GM12878 (cell line): ENCODE measurements around the gene ORM2. TPM values are rescaled to one million over a fixed set of nuclear protein-coding genes. Genes with fewer than 3 reads are reported as not detected.

ENCODE experiments used
- ATAC-seq: fragments of 200-7000 bp; cut with Tn5 transposase; 3 replicates; pipeline ENCODE4 v1.9.1; 2020; ENCODE audit warnings: mild to moderate bottlenecking, moderate library complexity
- BruUV-seq: library from RNA; stranded (reverse); fragments of 400-500 nt; replicated peaks from 2 replicates; lab custom pipeline; 2021; lab: Mats Ljungman, UMichigan
- CTCF ChIA-PET: fragments of 300-600 bp; sonication (Branson Sonifier 250); formaldehyde crosslinking; extraction: SDS; loops from one replicate; lab custom pipeline; 2021; ENCODE audit warnings: inconsistent platforms; lab: Yijun Ruan, JAX
- POLR2A ChIA-PET: fragments of 350-600 bp; formaldehyde crosslinking; extraction: SDS; loops from one replicate; lab custom pipeline; 2021; ENCODE audit warnings: inconsistent platforms; lab: Charles Lee
- RAD21 ChIA-PET: fragments of 300-600 bp; sonication (Branson Sonifier 250); formaldehyde crosslinking; loops from one replicate; lab custom pipeline; 2023; ENCODE audit warnings: antibody characterized with exemption; ENCODE audit not compliant: unreplicated experiment; lab: Charles Lee
- SMC1A ChIA-PET: fragments of 300-600 bp; sonication (Branson Sonifier 250); formaldehyde crosslinking; loops from one replicate; lab custom pipeline; 2023; ENCODE audit not compliant: unreplicated experiment, uncharacterized antibody; lab: Charles Lee
- DNase-seq: peaks from one replicate; pipeline ENCODE4 v3.0.0-alpha.2; 2011; ENCODE audit warnings: low read depth, low spot score
- FAIRE-seq: peaks from 3 replicates; lab custom pipeline; 2011; peaks lifted over from hg19 to GRCh38; lab: Jason Lieb, UNC
- H2AFZ ChIP-seq: 2 replicates; pipeline ENCODE4 v1.6.0; 2011; ENCODE audit warnings: low read depth, low read length, control low read depth; ENCODE audit not compliant: control insufficient read depth
- H3K27ac ChIP-seq: 2 replicates; pipeline ENCODE4 v1.5.1; 2011; ENCODE audit warnings: control low read depth; ENCODE audit not compliant: control insufficient read depth, insufficient read depth
- H3K27me3 ChIP-seq, 2 experiments: replicated peaks in 1 of 2; 2 replicates each; pipeline versions ENCODE4 v1.6.0 to v1.6.1; 2011; ENCODE audit warnings: low read length in 1 of 2; ENCODE audit not compliant: control insufficient read depth in 2 of 2, insufficient read depth in 2 of 2
- H3K36me3 ChIP-seq, 2 experiments: 2 replicates each; pipeline ENCODE4 v1.5.1; 2011; ENCODE audit warnings: low read length in 1 of 2; ENCODE audit not compliant: control insufficient read depth in 2 of 2, insufficient read depth in 2 of 2
- H3K4me1 ChIP-seq: 2 replicates; pipeline ENCODE4 v1.6.1; 2011; ENCODE audit warnings: mild to moderate bottlenecking, low read length, moderate library complexity, mixed read lengths; ENCODE audit not compliant: control insufficient read depth, insufficient read depth
- H3K4me2 ChIP-seq: 2 replicates; pipeline ENCODE4 v1.6.0; 2011; ENCODE audit warnings: control low read depth; ENCODE audit not compliant: control insufficient read depth, insufficient read depth
- H3K4me3 ChIP-seq: fragments of 200-600 bp; sonication (generic); 2 replicates; pipeline ENCODE4 v1.5.1; 2016
- H3K79me2 ChIP-seq: 2 replicates; pipeline ENCODE4 v1.6.0; 2011; ENCODE audit warnings: low read length; ENCODE audit not compliant: control insufficient read depth, insufficient read depth
- H3K9ac ChIP-seq: 2 replicates; pipeline ENCODE4 v1.8.0; 2011; ENCODE audit warnings: low read length, control low read depth, mixed read lengths; ENCODE audit not compliant: control insufficient read depth, insufficient read depth
- H3K9me3 ChIP-seq: replicated peaks from 3 replicates; pipeline ENCODE4 v1.5.1; 2011; ENCODE audit warnings: mild to moderate bottlenecking, low read length; ENCODE audit not compliant: control insufficient read depth, insufficient read depth
- H4K20me1 ChIP-seq: 2 replicates; pipeline ENCODE4 v1.6.0; 2011; ENCODE audit not compliant: control insufficient read depth, insufficient read depth
- BHLHE40 ChIP-seq, 2 experiments: fragments of 450-650 bp in 1 of 2; IDR thresholded peaks; 2 replicates each; pipeline ENCODE4 v1.6.1; 2011 to 2017; ENCODE audit warnings: low read depth in 2 of 2, borderline replicate concordance in 1 of 2, improper control_type of control experiment in 1 of 2, low read length in 1 of 2, mild to moderate bottlenecking in 1 of 2
- FOXM1 ChIP-seq: IDR thresholded peaks from 2 replicates; pipeline ENCODE4 v1.6.1; 2012; ENCODE audit warnings: low read depth, mild to moderate bottlenecking, inconsistent platforms, low read length, moderate library complexity
- IRF5 ChIP-seq: fragments of 450-650 bp; IDR thresholded peaks from 2 replicates; pipeline ENCODE4 v1.6.1; 2017; ENCODE audit warnings: borderline replicate concordance
- ZNF24 ChIP-seq: fragments of 450-650 bp; IDR thresholded peaks from 2 replicates; pipeline ENCODE4 v1.6.1; 2017; ENCODE audit warnings: antibody characterized with exemption, mild to moderate bottlenecking
- WGBS: methylation state at CpG from one replicate; pipeline ENCODE4 v1.1.6; 2016; ENCODE audit warnings: low lambda C conversion rate; ENCODE audit not compliant: insufficient replicate concordance, insufficient coverage; ENCODE audit errors: missing lambda C conversion rate; 5-methylcytosine and 5-hydroxymethylcytosine counted together
- in situ Hi-C: fragments of 300-500 bp; cut with MboI; formaldehyde crosslinking; loops from 9 replicates; pipeline ENCODE4 v1.14.3; 2018; ENCODE audit warnings: mixed read lengths
- intact Hi-C: fragments of 100-400 bp; cut with micrococcal nuclease; formaldehyde crosslinking; loops from one replicate; pipeline ENCODE4 v1.14.2; 2022; ENCODE audit not compliant: unreplicated experiment
- polyA plus RNA-seq, 11 experiments: library from polyadenylated mRNA; depleted of rRNA in 4 of 11; unstranded in 6 of 11; stranded (reverse) in 5 of 11; fragments of >200 nt; fragmentation: Nextera tagmentation in 4 of 11; fragmentation: Illumina TruSeq in 1 of 11; extraction: Ambion mirVana in 4 of 11; extraction: Trizol in 1 of 11; gene quantifications; 1 replicate in 1 of 11; 2 replicates in 10 of 11; pipeline versions ENCODE4 v1.2.1 to v1.2.3, GENCODE V29; 2011 to 2016; ENCODE audit warnings: inconsistent platforms in 2 of 11, missing spikeins in 2 of 11, low read depth in 1 of 11
- total RNA-seq, 4 experiments: library from RNA; depleted of rRNA in 3 of 4; stranded (reverse); fragments of >200 nt in 3 of 4; fragmentation: Illumina TruSeq in 1 of 4; extraction: Trizol in 1 of 4; gene quantifications; 2 replicates each; pipeline versions ENCODE4 v1.2.1 to v1.2.3, GENCODE V29; 2013 to 2021

The ORM2 gene
- total and polyA plus RNA-seq, 10 of the 15 experiments (the other 5 are each of a cell fraction or from before 2014, with no cell fraction given), result 0.64 TPM; not detected in 9

- SMC1A ChIA-PET, result interaction anchor here (1.0 kb wide), 1 partner anchor 9 kb away, joined by 3 read pairs; no protein-coding TSS in a partner anchor
- POLR2A ChIA-PET, result interaction anchor here (0.9 kb wide), 1 partner anchor 40 kb away, joined by 3 read pairs; no protein-coding TSS in a partner anchor
- no peak for DNase-seq
- Histone ChIP-seq H3K36me3 (peaks cover 60 to 71% of the 10 kb centered on the region in 2 experiments), H3K9ac (no peak overlapping the region), H3K27ac (no peak overlapping the region), H3K4me3 (no peak overlapping the region), H3K4me2 (no peak overlapping the region), H4K20me1 (no peaks in the 10 kb centered on the region), H3K9me3 (no peaks in the 10 kb centered on the region), H3K4me1 (peaks cover 19% of the 10 kb centered on the region), H3K79me2 (no peaks in the 10 kb centered on the region), H2AFZ (no peak overlapping the region), H3K27me3 (no peaks in the 10 kb centered on the region)
- TF ChIP-seq IRF5 (no peak), FOXM1 (no peak), BHLHE40 (IDR thresholded peaks at IDR 0.05; ENCODE audit: borderline replicate concordance in 1 of 2, low read depth in 2 of 2, low read length in 1 of 2) (no peak), ZNF24 (peak; percentile 87)
- RAD21 ChIA-PET, result interaction anchor here (0.6 kb wide), 1 partner anchor 767 kb away, joined by 4 read pairs; no protein-coding TSS in a partner anchor
- intact Hi-C loops, result loop anchor here (10.0 kb wide), 1 partner anchor 159 kb away; the partner anchor contains the start of gene WHRN
- in situ Hi-C loops, result no loop called here
- no TSS peak for BruUV-seq
- 92% methylated on average over 7 of the region's 7 CpGs for WGBS
- no peak for FAIRE-seq
- no peak for ATAC-seq
- CTCF ChIA-PET, result interaction anchor here (2.1 kb wide), 1 partner anchor 45 kb away, joined by 5 read pairs; no protein-coding TSS in a partner anchor
Observed at GRCh38 chr9:114345493-114346065, 15.9 kb downstream of the ORM2 start.
